NCI-H2196 treated with DMSO at 0.1 percent for 48 hours (cell line): ENCODE data around the gene TANGO2.
A peak's percentile ranks its signal among the peaks of the same experiment; 100 is the strongest.

Source experiments
- DNase-seq: peaks from one replicate; lab custom pipeline; 2025; ENCODE audit not compliant: unreplicated experiment; lab: John Stamatoyannopoulos, UW

The TANGO2 gene

DNA sequence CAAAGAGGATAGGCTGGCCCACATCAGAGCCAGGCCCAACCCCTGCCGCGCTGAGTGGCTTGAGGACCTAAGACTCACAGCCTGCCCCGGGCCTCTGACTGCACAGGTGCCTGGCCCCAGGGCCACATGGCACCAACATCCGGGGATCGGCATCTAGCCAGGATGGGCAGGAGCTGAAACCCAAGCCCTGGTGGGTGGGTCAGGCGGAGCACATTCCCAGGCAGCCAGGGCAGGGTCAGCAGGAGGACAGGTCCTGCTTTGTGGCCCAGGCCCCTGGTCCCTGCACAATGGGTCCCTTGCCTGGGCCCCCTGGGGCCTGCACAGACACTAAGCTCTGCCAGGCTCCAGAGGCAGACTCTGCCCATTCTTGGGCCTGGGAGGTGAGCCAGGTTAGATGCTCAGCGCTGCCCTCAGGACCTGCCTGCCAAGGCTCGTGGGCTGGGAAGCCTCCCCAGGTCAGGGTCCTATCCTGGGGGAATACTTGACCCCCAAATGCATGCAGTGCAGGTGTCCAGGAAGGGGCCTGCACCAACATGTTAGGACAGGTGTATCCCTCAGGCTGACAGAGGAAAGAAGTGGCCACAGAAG lies 37.8 kb upstream of the TANGO2 start:
- no peak for DNase-seq

DNA sequence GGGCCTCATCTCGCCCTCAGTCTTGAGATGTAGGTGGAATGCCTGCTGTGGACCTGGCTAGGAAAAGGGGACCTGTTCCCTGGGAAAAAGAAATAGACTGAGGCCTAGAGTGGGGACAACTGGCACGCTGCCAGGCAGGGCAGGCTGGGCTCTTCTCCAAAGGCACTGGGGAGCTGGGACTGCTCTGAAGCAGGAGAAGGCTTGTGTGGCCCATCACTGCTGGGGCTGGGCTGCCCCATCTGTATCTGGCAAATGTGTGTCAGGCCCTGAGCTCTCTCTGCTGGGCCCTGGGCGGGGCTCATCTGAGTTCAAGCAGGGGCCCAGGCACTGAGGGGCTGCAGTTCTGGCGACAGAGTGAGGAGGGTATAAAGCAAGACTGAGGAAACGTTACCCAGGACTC lies 37.2 kb upstream of the TANGO2 start:
- no peak for DNase-seq

DNA sequence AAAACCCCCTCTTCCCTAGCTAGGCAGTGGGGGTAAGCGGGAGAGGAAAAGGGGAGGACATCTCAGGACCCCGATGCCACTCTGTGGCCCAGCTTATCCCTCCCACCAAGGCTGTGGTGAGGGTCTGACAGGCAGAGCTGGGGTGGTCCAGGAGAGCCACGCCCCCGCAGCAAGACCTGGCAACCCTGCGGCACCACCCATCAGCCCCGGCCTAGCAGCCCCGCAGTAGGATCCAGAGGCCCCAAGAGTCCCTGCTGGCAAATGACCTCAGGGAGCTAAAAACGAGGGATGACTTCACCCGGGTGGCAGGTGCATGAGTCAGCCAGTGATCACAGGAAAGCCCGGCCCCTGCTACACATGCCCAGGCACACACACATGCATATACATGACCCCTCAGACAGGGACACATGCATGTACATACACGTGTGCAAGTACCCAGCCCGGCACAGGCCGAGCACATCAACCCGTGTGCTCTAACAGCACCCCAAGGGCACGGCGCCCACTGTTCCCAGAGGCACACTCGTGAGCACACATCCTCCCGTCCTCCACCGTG lies 36.6 kb upstream of the TANGO2 start:
- no peak for DNase-seq

DNA sequence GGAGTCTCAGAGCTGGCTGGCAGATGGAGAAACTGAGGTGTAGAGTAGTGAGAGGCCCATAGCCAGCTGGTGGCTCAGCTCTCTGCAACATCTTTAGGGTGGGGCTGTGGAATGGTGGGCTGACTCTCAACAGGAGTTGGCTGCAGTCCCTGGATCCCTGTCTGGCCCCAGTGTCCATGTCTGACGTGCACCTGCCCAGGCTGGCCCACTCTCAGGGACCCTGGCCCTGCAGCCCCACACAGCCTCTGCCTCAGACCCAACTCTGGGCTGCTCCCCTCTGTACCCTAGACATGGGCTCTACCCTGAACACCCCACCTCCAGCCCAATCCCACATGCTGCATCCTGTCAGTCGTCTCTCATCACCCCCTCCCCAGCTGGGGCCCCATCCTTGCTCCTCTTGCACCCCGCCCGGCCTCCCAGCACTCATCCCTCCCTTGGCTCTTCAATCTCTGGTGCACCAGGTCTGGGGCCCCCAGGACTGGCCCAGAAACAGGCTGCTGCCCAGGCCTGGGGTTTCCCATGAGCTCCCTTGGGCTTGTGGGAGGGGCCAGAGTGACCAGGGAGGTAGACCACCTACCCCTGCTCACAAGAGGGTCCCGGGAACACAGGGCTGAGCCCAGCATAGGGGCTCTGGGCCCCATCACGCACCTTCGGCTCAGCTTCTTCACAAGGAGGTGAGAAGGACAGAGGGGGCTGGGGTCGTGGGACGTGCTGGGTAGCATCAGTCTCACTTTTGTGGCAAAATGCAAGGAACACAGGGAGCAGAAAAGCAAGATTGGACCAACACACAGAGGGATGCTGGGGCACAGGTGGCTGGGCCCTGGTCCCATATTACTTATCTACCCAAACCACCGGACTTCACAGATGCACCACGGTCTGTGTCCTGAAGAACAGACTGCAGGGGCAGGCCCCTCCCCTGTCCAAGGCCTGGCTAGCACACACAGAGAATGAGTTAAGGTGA lies 35.8 kb upstream of the TANGO2 start:
- no peak for DNase-seq

DNA sequence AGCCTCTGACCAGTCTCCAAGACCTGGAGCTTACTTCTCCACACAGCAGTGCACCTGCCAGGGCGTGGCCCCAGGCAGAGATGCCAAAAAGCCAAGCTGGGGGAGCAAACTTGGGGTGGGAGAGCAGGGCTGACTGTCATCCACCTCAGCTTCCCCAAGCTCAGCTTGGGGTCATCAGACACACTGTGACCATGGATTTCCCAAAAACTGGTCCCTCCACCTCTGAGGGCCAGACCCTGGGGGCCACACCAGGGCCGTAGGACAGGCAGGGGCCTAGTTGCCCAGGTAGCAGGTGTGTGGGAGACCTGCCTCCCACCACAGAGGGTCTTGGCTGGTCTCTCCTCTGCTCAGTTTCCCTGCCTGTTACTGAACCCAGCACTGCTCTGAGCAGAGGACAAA lies 34.9 kb upstream of the TANGO2 start:
- DNase-seq, result no peak

DNA sequence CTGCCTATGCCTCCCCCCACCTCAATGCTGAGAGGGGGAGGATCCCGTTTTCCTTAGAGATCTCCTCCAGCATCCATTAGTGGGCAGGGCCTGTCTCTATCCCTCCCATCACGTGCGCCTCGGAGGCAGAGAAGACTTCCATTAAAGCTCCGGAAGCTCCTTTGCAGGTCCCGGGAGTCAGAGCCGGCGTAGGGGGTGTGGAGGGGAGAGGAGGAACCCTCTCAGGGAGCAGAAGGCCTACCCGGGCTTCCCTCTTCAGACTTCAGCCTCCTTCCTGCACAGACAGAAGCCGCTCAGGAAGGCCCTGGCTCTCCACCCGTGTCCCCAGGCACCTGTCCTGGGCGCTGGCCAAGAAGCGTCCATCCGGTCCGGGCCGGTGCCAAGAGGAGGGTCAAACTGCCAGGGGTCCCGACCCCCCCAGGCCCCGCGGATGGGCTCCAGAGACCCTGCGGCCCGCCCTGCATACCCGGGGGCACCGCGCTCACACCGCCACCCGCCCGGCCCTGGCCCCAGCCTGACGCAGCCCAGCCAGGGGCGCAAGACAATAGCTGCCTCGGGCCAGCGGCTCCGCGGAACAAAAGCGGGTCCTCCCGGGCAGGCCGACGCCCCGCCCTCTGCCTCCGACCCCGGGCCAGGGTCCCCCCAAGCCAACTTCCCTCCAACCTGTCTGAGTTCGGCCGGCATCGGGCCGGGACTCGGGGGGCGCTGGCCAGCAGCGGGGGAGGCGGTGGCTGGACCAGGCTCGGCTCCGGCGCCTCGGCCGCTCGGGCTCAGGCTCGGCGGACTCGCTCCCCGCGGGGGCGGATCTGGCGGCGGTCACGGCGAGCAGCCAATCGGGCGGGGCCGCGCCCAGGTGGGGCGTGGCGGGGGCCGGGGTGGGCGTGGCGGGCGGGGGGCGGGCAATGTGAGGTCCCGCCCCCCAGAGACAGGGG lies 34.2 kb upstream of the TANGO2 start:
- peak; percentile 32 for DNase-seq

DNA sequence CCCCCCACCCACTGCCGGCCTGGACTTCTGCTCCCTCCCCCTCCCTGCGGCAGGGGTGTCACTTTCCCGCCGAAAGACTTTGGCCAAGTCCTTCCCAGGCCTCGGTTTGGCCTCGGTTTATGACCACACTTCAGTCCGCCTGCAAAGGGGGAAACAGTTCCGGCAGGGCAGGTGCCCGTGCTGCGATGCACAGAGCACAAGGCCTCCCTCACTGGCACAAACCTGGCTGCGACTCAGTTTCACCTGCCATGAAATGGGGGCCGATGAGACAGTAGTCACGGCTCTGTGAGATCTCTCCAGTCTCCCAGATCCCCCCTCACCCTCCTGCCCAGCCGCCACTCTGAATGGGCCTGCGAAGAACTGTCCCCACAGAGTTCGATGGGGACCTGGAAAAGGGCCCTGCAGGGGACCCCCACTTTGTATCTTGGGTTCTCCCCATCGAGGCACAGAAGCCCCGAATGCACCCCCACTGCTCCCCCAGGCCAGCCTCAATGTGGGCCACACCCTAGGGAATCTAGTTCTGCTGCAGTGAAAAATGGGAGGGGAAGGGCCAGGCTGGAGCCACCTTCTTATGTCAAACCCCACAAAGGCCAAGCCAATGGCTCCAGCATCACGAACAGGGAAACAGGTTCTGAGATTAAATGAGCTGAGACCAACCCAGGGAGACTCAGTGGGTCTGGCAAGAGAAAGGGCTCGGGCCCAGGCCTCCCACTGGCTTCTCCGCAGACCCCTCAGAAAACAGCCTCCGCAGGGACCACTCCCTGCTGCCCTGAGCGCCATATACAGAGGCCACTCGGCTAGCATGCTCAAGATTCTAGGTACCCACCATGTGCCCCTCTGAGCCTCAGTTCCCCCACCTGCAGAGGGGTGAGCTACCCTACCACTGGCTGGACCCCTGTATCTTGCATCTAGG lies 33.3 kb upstream of the TANGO2 start:
- DNase-seq, result no peak

DNA sequence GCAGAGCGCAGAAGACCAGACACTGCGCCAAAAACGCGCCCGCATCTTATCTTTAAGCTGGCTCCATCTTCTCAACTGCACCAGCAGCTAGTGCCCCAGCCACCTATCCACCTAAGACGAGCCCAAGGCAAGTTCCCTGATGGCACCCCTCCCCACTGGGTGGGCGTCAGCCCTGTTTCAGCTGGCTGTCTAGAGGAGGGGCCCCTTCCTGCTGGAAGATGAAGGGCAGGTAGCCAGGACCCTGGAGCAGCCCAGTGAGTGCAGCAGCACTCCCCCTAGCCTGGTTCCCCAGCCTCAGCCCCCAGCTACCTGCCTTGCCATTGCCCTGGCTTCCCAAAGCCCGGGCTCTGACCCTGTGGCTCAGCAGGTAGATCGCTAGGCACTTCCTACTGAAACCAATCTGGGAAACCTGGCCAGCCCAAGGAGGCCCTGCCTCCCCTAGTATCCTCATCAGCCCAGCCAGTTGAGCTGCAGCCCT lies 32.5 kb upstream of the TANGO2 start:
- DNase-seq, result no peak

DNA sequence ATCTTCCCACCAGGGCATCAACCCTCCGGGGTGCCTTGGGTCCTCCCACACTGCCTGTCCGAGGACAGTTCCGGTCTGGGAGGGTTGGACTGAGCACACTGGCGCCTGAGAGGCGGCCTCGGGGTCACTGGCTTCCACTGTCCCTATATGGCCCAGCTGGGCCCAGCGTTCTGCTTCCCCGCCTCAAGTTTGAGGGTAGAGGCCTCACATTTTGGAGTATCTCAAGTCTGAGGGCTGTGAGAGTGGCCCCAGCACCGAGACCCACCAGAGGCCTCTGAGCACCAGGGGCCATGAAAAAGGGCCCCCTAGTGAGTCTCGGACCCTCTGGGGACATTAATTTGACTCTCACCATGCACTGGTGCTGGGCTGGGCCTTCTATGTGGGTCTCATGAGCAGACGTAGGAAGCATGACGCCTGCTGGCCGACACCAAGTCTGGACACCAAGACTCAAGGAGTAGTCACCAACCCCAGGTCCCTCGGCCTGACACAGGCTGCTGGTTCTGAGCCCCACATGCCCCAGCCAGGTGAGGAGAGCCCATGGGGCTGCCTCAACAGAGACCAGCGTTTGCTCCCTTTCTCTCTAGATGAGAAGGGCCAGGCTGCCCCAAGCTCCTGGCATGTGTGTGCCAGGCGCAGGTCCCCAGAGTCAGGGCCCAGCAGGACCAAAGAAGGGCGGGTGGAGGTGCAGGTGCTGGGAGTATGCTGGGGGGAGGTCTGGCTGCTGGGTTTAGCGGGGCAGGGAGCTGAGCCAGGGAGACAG lies 31.8 kb upstream of the TANGO2 start:
- no peak for DNase-seq

DNA sequence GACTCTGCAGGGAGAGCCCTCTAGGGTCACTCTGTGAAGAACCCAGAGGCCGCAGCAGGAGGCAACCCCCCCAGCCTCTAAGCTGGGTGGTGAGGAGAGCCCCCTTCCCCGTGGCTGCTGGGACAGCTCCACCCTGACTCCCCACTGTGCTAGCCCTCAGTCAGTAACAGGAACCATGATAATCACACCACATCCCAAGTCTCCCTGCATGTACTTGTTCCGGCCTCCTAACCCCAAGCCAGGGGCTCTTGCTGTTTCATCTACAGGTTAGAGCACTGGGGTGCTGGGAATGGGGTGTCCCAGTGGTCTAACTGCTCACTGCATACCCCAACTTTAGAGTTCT lies 31.2 kb upstream of the TANGO2 start:
- DNase-seq, result no peak

DNA sequence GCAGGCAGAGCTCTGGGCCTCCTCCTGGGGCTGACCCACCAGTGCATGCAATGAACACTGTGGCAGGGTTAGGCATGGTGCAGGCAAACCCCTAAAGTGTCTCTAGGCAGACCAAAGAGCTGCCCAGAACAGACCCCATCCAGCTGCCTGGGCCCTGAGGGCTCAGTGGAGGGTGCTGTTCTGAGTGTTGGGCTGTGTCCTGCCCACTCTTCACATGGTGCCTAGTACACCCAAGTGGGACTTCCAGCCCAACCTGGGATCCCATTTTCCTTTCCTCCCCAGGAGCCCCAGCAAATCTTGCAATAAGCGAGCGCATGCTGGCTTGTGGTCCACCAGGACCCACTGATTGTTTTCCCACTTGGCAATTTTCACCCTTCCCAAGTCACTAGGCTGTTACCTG lies 30.7 kb upstream of the TANGO2 start:
- DNase-seq, result no peak

DNA sequence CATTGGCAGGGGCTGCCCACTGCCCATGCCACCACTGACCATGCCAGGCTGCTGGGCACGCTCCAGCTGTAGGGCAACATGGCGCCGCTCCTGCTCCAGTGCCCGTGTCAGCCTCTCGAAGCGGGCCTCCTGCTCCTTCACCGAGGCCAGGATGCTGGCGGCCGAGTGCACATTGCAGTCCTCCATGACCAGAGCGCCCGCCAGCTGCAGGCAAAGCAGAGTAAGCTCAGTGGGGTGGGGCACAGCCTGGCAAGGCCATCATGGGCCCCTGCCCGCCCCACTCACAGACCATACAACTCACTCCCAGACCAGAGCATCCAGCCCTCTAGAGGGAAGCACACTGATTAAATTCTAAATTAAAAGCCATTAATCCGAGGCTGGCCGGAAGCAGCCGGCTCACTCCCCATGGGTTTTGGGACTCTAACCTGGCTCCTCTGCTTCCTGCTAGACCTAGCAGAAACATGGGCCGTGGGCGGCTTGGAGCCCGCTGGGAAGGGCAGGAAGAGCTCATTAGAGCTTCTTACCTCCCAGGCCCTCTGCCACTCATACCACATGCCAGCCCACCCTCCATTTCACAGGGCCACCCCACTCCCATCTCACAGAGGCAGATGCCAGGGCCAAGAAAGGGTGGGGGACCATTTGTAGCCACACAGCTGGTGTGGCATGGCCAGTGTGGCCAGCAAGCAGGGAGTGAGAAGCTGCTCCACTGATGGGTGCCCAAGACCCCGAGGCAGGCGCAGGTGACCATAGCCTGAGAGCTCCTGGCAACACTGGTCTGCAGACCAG lies 30.1 kb upstream of the TANGO2 start:
- no peak for DNase-seq

DNA sequence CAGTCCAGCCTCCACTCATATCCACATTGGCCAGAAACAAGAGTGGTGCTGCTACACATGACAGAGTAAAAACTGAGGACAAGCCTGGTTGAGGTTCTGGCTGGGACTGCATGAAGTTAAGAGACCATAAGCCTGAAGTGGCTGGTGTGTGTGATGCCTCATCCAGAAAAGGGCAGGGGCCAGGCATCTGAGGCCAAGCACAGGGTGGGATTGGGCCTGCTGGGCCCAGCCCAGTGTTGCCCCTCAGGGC lies 29.6 kb upstream of the TANGO2 start:
- DNase-seq, result no peak

DNA sequence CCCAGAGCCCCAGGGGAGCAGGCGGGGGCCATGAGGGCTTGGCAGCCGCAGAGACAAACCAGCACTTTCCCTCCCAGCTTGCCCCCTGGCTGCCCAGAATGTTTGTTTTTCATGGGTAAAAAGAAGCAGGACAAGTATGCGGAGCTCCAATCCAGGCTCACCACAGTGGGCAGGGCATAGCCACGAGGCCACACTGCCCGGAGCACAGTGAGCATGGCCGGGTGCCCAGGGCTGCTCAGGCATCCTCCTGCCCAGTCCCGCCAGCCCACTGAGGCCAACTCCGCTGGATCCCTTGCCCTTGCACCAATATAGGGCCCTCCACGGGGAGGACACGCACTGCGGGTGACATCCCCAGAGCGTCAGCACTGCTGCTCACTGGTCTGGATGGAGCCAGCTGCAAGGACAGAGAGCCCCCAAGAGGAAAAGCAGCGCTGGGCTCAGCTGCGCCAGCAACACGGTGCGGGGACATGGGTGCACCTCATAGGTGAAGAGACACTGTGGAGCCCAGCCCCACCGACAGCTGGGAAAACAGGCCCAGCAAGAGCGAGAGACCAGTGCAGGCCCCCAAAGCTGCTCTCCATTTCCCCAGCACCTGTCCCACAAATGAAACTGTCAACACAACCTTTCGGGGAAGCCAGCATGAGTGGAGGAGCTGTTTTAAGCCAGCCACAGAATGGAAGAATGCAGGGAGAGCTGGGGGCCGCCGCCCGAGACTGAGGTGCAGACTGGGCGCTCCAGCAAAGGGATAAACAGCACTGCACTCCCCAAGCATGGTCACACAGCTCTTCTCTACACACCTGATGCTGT lies 29.1 kb upstream of the TANGO2 start:
- no peak for DNase-seq

DNA sequence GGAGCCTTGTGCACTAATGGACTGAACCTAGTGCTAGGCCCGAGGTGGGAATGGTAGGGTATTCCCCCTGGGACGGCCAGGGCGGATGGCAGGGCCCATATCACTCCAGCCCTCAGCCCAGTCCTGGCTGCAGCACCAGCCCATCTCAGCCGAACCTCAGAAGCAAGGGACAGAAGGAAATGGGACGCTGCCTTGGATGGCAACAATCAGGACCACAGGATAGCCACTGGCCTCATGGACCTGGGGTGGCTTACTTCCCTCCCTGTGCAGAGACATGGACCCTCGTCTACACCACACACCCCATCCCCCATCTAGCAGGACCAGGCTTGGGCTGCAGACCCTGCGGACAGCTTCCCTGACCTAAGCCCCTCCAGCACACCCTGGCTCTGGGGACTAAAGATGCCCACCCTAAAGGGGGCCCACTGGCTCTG lies 28.4 kb upstream of the TANGO2 start:
- DNase-seq, result no peak

DNA sequence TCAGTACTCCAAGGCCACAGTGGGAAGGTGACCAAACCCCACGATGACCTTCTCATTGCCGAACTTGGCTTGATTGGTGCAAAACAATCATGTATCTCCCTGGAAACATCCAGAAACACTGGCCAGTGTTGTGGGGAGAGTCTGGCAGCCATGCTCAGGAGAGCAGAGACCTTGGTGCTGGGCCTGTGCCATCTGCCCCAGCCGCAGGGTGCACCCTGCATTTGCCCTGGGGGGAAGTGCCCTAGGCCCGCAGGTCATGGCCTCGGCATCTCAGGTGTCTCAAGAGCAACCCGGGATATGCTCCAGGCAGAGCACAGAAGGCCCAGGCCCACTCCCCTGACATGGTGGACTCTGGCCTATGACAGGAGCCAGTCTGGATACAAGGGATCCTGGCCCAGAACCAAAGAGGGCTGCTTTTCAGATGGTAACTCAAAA lies 28.0 kb upstream of the TANGO2 start:
- no peak for DNase-seq

DNA sequence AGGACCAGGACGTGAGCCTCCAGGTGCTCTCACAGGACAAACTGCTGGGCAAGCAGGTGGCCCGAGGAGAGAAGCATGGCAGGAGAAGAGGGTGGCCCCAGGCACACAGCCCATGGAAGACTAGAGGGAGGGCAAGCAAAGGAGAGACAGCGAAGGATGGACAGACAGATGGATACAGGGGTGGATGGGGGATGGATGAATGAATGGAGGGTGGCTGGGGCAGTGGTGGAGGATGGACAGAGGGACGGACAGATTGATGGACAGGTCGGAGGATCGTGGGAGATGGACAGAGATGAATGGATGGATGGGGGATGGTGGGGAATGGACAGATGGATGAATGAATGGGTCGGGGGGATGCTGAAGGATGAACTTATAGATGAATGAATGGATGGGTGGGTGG lies 27.0 kb upstream of the TANGO2 start:
- DNase-seq, result no peak
